NCI-H187 treated with DMSO at 0.1 percent for 48 hours (cell line): ENCODE data around the gene PHAF1.

ENCODE experiments used
- DNase-seq: peaks from one replicate; lab custom pipeline; 2025; lab: John Stamatoyannopoulos, UW

PHAF1 gene

DNA sequence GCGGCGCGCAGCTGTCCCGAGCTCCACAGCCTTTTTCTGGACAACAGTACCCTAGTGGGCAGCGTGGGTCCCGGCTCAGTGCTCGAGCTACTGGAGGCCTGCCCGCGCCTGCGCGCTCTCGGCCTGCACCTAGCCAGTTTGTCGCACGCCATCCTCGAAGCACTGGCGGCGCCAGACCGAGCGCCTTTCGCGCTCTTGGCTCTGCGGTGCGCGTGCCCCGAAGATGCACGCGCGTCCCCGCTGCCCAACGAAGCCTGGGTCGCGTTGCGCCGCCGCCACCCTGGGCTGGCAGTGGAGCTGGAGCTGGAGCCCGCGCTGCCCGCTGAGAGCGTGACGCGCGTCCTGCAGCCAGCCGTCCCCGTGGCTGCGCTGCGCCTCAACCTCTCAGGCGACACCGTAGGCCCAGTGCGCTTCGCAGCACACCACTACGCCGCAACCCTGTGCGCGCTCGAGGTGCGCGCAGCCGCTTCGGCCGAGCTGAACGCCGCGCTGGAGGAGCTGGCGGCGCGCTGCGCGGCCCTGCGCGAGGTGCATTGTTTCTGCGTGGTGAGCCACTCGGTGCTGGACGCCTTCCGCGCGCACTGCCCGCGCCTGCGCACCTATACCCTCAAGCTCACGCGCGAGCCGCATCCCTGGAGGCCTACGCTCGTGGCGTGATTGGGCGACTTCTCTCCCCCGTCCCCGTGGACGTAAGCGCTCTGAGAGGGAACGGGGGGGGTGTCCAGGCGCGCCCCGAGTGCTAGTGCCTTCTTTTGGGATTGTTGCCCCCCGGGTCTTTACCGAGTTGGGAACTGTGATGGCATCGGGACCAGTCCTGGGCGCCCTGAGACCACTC is 53.6 kb downstream of the PHAF1 start:
- no peak for DNase-seq

DNA sequence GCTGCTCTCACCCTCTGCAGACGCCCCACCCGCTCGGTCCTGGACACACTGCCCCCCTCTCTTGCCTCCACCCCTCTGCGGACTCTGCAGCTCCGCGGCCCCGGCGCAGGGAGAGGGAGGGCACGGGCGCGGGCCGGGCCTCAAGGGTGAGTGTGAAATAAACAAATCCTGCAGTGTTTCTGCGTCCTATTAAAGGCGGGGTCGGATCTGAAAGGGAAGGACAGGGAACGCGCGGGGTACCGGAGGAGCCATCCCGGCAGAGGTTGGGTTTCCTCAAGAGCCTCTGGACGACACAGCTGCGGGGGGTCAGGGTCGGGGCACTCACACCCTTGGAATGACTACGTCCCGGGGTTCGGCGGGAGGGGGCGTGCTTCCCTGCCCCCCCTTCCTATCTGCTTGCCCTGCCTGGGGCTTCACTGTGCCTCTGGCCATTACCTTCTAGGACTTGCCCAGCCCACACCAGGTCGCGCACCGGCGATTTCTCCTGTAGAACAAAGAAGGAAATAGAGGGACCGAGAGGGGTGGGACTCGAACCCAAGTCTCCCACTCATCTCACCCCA is 54.3 kb downstream of the PHAF1 start:
- DNase-seq: no peak

DNA sequence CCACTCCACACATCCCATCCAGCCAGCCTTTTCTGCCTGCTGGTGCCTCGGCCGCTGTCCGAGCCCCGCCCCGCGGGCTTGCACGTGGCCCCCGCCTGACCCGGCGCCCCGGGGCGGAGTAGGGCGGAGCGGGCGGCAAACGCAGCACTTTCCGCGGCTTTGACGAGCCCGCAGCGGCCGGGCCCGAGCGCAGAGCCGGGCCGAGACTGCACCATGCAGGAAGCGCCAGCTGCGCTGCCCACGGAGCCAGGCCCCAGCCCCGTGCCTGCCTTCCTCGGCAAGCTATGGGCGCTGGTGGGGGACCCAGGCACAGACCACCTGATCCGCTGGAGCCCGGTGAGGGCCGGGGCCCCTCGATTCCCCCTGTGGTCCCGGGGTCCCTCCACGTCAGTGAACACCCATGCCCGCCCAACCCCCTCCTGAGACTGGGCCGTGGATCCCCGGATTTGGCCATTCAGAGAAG is 54.9 kb downstream of the PHAF1 start, which contains the start of gene HSF4:
Gene HSF4 (plus strand): TSS at position 147 of the 463 bp plus-strand sequence. CDS start 67 bp downstream, at position 214.
- no peak for DNase-seq

DNA sequence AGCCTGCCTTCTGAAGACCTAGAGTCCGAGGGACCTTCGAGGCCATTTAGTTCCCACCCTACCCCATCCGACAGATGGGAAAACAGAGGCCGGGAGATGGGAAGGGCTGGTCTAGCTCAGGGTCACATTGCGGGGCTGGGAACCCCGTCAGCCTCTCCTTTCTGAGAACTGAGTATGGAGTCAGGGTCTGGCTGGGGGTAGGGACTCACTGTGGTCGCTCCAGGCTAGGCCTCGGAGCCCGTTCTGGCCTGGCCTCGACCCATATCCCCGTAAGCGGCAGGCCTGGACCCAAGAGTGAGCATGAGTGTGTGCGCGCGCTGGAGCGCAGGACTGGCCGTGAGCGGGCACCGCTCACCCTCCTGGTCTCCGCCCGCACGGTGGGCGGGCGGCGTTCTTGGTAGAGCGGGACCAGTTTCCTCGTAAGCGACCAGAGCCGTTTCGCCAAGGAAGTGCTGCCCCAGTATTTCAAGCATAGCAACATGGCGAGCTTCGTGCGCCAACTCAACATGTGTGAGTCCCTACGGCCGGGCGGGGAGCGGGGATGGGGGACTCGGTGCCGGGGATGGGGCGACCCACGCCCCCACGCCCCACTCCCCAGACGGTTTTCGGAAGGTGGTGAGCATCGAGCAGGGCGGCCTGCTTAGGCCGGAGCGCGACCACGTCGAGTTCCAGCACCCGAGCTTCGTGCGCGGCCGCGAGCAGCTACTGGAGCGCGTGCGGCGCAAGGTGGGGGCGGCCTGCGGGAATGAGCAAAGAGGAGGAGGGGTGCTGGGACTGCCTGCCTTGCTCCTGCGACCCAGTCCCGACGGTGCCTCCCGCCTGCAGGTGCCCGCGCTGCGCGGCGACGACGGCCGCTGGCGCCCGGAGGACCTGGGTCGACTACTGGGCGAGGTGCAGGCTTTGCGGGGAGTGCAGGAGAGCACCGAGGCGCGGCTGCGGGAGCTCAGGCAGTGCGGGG is 55.7 kb downstream of the PHAF1 start:
- no peak for DNase-seq

DNA sequence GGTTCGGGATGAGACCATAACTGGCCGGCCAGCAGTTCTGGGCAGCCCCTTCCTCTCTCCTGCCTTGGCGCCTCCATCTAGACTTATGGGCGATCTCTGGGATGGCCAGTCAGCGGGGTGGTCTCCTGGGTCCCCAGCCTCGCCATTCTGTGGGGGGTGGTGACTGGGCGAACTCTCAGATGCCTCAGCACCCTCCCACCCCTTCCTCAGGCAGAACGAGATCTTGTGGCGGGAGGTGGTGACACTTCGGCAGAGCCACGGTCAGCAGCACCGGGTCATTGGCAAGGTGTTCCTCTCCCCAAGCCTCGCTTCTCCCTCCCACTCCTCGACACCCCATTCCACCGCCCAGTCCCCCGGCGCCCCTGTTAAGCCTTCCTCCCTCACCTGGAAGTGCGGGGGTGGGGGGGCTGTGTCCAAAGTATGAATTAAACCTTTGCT is 56.4 kb downstream of the PHAF1 start:
- no peak for DNase-seq

- no peak for DNase-seq
Measured at GRCh38 chr16:67166598-67167168, 56.9 kb downstream of the PHAF1 start.

GRCh38 chr16:67167588-67167987 is 57.8 kb downstream of the PHAF1 start:
- DNase-seq: no peak

DNA sequence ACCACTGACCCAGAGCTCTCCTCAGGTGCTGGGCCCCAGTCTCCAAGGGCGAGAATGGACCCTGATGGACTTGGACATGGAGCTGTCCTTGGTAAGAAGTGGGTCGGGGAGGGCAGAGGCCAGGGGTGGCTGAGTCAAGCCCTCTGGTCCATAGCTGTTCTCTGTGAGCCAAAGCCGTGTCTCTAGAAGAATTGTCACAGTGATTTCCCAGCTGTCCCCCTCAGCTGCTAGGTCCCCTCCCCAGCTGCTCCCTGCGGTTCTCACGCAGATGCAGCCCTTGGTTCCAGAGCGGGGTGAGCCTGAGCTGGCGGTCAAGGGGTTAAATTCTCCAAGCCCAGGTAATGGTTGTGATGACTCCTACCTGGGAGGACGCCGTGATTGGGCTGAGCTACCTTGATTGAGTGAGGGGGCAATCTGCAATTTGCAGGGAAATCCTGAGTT is 59.3 kb downstream of the PHAF1 start:
- DNase-seq: no peak

DNA sequence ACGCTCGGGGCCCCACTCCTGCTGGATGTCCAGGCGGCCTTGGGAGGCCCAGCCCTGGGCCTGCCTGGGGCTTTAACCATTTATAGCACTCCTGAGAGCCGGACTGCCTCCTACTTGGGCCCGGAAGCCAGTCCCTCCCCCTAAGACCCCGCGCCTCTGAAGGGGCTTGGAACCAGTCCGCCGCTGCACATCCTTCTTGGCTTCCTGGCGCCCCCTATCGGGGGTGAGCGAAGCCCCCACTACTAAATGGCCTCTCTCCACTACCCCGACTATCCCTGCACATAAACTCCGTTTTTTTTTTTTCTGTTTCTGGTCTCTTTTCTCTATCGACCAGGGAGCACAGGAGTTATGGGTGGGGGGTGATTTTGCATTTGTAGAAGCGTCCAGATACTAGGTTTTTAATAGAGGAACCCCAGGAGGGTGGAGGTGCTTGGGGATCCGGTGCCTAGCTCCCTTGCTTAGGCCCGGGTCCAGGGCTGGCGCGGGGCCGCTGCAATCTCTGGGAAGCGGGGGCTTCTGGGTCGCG is 60.0 kb downstream of the PHAF1 start:
- DNase-seq: no peak

DNA sequence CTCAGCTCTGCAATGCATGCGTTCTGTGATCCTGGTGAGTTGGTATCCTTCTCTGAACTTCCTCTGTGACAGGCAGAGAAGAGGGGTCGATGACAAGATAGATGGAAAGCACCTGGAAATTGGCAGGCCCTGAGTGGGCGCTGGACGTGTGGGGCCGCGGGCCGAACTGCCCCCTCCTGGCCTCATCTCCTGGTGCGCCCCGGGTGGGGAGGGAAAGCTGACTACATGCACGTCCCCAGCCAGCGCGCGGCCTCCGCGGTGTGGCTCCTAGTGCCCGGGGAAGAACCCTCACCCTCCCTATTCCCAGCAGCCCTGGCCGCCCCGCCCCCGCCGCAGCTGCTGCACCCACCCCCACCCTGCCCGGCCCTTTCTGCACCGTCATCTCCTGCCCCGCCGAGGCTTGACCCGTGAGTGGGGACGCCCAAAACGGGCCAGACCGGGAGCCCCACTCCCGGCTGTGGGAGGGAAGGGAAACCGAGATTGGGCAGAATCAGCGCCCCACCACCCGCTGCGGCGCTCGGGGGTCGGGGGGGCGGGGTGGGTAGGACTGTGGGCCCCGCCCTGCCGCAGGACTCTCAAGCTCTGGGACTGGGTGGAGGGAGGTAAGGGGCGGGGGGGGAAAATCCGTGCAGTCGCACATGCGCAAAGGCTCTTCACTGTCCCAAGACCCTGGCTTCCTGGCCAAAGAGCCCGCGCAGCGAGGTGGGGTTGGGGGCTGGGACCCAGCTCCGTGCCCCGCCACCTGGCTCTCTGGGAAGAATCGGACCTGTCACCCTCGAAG is 60.6 kb downstream of the PHAF1 start, which contains the start of gene NOL3:
Gene NOL3 (plus strand): TSS at position 371 of the 781 bp plus-strand sequence.
- no peak for DNase-seq

GRCh38 chr16:67170949-67171649 is 61.4 kb downstream of the PHAF1 start:
- DNase-seq: no peak

DNA sequence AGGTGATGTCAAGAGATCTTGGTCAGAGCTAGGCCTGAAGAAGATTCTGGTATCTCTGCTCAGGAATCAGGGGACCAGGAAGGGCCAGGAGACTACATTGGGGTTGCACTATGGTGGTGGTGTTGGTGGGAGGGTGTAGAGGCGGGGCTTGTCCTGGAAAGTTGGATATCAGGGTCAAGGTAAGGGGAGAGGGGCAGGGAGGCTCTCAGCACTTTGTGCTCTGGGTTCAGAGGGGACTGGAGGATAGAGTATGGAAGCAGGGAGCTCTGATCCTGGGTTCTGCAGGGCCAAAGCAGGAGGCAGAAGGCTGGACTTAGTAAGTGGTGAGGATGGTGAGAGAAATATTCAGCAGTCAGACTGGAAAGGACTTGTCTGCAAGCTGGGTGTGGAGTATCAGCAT is 63.6 kb downstream of the PHAF1 start:
- DNase-seq: no peak

GRCh38 chr16:67173808-67174705 is 64.3 kb downstream of the PHAF1 start:
- no peak for DNase-seq

DNA sequence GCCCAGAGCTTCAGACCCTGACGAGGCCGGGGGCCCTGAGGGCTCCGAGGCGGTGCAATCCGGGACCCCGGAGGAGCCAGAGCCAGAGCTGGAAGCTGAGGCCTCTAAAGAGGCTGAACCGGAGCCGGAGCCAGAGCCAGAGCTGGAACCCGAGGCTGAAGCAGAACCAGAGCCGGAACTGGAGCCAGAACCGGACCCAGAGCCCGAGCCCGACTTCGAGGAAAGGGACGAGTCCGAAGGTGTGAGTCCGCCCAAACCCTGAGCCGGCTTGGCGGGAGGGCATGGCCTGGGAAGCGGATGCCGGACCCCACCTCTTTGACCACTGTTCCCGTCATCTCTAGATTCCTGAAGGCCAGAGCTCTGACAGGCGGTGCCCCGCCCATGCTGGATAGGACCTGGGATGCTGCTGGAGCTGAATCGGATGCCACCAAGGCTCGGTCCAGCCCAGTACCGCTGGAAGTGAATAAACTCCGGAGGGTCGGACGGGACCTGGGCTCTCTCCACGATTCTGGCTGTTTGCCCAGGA is 65.0 kb downstream of the PHAF1 start:
- DNase-seq: no peak

DNA sequence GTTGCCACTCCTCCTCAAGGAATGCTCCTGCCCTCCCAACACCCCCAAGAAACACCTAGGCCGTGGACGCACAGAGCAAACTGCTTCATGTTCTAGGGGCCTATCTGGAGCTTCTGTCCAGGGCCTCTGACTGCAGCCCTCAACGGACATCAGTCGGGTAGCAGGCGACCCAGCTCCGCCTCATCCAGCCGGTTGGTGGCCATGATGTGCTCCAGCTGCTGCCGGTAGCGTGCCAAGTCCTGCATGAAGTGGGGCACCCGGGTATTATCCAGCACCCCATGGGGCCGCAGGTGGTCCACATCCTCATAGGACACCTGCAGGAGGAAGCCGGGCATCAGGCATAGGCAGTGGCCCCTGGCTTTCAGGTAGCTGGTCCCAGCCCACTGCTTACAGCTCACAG is 66.9 kb downstream of the PHAF1 start:
- no peak for DNase-seq

GRCh38 chr16:67177743-67178699 is 68.3 kb downstream of the PHAF1 start:
- DNase-seq: peak; percentile 51

DNA sequence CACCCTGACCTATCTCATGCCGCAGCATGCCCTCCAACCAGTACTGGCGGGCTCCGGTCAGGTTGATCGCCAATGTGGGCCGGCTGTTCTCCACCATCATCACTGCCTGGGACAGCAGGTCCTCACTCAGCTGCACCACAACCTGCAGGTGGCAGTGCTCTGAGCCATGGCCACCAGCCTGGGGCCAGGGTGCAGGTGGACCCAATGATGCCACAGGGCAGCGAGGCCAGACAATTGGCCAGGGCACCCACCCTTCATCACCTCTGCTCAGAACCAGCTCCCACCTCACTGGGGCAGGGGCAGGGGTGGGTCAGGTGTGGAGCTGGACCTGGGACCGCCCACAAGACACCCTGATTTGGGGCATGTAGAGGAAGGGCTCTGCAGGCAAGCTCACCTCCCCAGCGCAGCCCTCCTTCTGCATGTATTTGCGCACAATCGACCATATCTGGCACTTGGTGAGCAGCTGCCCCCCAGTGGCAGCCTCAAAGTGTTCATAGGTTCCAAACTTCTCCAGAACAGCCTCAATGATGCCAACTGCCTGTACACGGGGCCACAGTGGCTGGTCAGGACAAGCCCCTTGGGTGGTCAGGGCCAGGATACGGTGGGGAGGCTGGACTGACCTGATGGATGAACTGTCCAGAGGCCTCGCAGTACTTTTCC is 69.8 kb downstream of the PHAF1 start:
- DNase-seq: no peak
